Stimulated activated CD4-positive, alpha-beta T cell treated with anti-CD3 and anti-CD28 coated beads, Interleukin-1b, Interleukin-23, amount 100 ng/mL, for 24 hours (primary cell): Measurements from ENCODE around the gene VDR.

ENCODE experiments used
- DNase-seq, 4 experiments: peaks; one replicate each; pipeline ENCODE4 v3.0.0-alpha.2; 2020; ENCODE audit warnings: low read depth in 4 of 4, low spot score in 1 of 4

Gene VDR

GRCh38 chr12:47874316-47874715 is 30.5 kb downstream of the VDR start:
- no peak for DNase-seq

GRCh38 chr12:47870175-47870781 is 34.5 kb downstream of the VDR start:
- DNase-seq, result no peak

- DNase-seq, result no peak
Measured at GRCh38 chr12:47868552-47869031, 36.2 kb downstream of the VDR start.

DNA sequence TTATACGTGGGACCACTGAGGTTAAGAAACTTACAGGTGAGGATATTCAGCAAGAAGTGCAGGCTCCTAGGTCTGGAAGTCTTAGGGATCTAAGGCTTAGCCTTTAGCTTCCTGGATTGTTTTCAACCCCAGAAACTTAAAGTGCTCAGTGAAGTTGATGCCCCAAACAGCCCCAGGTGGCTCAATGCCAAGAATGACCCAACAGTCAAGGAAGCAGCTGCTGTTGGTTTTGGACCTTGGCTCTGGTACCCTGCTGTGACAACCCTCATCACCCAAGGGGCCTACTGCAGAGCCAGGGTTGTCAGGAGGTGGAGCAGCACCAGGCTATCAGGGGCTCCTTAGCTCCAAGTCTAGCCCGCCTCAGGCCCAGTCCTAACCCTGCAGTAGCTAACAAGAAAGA is 36.8 kb downstream of the VDR start:
- DNase-seq, result no peak

GRCh38 chr12:47867495-47867941 is 37.3 kb downstream of the VDR start:
- peak in 2 of 4 experiments; percentile 19 to 57 for DNase-seq

DNA sequence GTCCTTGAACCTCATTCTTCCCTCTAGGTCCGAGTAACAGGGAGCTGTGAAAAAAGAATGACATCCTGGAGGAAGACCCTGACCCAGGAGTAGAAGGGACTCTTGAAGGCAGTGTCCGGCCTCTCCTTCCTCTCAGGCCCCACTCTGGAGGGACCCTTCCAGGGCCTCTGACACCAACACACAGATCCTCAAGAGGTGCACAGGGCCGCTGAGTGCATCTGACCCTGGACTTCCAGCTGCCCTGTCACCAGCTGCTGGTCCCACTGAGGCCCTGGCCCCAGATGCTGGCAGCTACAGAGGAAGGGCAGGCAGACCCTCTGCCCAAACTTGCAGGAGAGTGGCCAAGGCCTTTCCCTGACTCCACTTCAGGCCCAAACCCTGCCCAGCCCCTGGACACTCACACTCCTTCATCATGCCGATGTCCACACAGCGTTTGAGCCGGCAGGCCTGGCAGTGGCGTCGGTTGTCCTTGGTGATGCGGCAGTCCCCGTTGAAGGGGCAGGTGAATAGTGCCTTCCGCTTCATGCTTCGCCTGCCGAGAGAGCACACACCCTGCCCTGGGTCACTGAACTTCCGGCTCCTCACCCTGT is 40.1 kb downstream of the VDR start:
- no peak for DNase-seq

DNA sequence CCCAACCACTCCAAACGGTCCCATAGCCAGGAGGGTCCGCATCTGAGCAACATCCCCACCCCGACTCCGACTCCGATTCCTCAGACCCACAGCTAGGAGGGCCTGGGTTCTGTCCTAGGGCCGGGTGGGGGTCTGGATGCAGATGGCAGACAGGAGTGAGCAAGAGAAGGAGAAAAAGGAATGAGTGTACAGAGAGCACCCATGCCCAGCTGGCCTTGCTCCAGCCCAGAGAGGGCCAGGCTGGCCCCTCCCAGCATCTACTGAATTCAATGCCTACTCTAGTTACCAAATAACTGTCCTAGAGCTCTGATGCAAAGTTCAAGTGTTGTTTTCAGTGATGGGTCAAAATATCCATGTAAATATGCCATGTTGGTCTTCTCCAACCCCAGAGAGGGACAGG is 40.8 kb downstream of the VDR start:
- no peak for DNase-seq

GRCh38 chr12:47863467-47863866 is 41.3 kb downstream of the VDR start:
- DNase-seq, result no peak

GRCh38 chr12:47862881-47863280 is 41.9 kb downstream of the VDR start:
- no peak for DNase-seq

DNA sequence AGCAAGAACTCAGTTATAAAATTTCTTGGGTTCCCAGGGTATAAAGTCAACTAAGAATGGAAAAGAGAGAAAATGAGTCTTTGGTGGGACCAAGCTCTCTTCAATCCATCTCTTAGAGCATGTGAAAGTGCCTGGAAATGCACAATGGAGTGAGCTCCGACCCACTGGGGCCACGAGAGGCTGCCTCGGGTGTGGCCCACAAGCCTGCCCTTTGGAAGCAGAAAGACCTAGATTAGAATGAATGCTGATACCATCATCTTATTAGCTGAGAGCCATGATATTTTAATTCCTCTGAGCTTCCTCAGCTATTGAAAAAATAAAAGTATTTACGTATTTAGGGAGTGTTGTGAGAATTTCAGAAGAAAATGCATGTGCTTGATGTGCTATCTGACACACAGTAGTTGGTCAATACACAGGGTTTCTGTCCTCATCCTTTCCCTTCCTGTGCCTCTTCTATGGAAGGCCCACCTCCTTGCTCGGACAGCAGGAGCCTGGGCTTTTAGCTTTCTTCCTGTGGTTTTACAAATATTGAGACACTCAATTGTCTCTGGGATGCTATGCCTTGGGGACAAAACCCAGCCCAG is 42.5 kb downstream of the VDR start:
- no peak for DNase-seq

DNA sequence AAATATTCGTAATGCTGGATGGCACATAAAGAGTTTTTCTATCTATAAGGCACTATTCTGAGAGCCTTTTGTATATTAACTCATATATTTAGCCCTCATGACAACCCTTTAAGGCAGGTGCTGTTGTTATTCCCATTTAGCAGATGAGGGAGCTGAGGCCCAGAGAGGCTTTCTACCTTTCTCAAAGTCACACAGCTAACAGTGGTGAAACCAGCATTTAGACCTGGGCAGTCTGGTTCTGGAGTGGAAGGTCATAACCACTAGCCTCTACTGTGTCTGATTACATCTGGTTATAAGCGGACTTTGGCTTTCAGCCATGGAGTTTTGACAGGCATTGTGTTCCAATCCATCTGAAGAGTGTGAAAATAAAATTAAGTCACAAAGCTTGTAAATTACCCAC is 43.9 kb downstream of the VDR start:
- no peak for DNase-seq

DNA sequence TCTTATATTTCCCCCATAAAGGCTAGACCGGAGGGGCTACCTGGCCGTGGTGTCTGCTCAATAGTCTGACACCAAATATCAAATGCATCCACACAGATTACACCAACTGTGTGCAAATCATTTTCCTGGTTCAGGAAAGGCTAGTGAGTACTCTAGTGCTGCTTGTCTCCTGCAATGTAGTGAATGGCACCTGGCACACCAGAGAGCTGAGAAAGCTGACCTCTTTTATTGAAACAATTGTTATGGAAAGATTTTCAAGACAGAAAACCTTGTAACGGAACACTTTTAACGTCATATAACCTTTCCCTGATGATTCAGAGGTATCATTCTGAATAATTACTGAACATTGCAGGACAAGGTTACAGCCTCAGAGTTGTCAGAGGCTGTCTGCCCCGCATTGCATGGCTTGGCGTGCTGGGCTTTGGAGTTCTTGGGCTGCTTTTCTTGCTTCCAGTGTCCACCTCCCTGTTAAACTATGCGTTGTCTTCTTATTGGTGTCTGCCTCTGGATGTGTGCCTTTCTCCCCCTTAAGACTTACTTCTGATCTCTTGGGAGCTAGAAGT is 44.4 kb downstream of the VDR start:
- no peak for DNase-seq

GRCh38 chr12:47858511-47859266 is 46.1 kb downstream of the VDR start:
- no peak for DNase-seq

DNA sequence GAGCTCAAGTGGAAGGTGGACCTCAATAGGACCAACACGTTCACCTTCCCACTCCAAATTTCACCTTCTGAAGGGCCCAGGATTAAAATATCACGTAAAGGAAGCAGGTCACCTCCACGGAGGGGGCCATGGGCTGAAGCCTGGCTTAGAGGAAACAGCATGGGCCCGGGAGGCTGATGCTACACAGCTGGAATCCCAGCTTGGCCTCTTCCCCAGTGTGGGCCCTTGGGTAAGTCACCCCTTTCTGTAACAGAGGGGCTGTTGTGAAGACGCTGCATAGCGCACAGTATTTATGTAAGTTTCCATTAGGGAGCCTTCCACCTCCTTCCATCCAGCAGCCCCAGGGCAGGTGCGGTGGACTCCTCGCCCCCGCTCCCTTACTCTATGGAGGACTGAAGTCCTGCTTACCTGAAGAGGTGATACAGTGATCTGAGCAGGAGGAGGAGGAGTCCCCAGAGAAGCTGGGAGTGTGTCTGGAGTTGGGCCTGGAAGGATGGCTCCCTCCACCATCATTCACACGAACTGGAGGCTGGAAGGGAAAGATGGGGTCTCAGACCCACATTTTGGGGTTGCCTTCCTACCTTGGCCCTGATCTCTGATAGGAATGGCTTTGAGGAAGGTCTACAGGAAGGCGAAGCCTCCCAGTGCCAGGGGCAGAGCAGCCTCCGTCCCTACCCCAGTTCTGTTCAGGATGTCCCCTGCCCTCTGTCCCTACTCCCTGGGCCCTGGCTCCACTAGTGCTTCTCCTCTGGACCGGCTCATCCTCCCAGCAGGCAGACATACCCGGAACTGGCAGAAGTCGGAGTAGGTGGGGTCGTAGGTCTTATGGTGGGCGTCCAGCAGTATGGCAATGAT is 47.8 kb downstream of the VDR start:
- DNase-seq, result no peak

- DNase-seq, result no peak
Measured at GRCh38 chr12:47856094-47856493, 48.7 kb downstream of the VDR start.

GRCh38 chr12:47855502-47855901 is 49.3 kb downstream of the VDR start:
- no peak for DNase-seq

- no peak for DNase-seq
Measured at GRCh38 chr12:47854531-47854930, 50.3 kb downstream of the VDR start.

DNA sequence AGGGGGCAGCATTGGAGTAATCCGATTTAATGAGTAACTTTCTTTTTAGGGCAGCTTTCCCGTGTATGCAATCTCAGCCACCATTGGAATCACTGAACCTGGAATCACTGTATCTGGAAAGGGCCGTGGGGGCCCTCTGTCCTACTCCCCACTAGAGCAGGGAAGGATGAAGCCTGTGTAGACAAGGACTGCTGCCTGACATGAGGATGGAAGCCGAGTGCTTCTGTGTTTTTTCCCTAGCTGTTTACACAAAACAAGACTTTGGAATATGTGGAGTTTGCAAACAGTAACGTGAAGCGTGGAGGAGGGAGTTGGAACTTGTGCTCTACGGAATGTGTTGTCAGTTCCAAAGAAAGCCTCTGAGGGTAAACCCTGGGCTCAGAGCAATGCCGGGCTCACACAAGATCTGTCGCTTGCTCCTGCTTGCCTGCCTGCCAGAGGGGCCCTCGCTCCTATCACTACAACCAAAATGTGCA is 52.7 kb downstream of the VDR start:
- no peak for DNase-seq

DNA sequence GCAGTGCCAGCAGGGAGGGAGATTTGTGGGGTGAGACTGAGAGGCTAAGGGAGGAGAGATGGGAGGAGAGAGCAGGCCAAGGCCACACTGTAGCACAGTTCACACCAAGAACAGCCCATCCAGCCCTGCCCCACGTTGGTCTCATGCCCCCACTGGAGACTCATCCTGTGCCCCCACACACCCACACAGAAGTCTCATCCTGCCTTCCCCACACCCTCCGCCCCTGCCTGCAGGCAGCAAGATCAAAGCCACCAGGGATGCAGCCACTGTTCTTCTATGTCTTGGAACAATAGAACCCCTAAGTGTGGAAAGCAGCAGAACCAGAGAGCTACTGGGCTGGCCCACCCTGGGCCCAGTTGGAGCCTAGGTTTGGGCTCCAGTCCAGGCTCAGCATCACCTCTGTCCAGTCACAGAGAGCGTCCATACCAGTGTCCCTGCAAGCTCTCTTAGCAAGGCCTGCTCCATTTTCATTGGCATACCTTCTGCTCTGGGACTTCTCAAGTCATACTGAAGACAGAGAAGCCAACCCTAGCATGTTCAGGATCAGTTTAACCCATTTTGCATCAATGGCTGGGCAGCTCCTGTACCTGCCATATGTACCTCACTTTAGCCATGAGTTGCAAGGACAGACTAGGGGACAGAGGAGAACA is 53.4 kb downstream of the VDR start:
- no peak for DNase-seq
